K562 (cell line): ENCODE data around the gene ADIG. TPM values are rescaled to one million over a fixed set of nuclear protein-coding genes. Genes with fewer than 3 reads are reported as not detected.

Source experiments
- BCL6 ChIP-seq: fragments of 250-450 bp; sonication (Bioruptor Pico); IDR thresholded peaks from 2 replicates; pipeline ENCODE4 v1.4.0; 2020
- CHCHD3 ChIP-seq: fragments of 250-450 bp; sonication (Bioruptor Pico); IDR thresholded peaks from 2 replicates; pipeline ENCODE4 v2.1.2; 2022; ENCODE audit warnings: mild to moderate bottlenecking
- CREB1 ChIP-seq, 2 experiments: sonication (generic) in 1 of 2; formaldehyde crosslinking in 1 of 2; IDR thresholded peaks; 2 replicates each; pipeline versions ENCODE4 v1.6.1 to v1.8.0; 2012 to 2022; ENCODE audit warnings: inconsistent platforms in 1 of 2, mild to moderate bottlenecking in 1 of 2, missing genetic modification reagents in 1 of 2, moderate library complexity in 1 of 2
- FIP1L1 ChIP-seq: fragments of 200-400 bp; formaldehyde crosslinking; IDR thresholded peaks from 2 replicates; pipeline ENCODE4 v1.6.1; 2018; ENCODE audit warnings: mild to moderate bottlenecking, low read depth, low read length; ENCODE audit not compliant: poor library complexity, severe bottlenecking
- HEY1 ChIP-seq: fragments of 250-450 bp; sonication (Bioruptor Pico); IDR thresholded peaks from 2 replicates; pipeline ENCODE4 v1.5.0; 2020; ENCODE audit warnings: mild to moderate bottlenecking, moderate library complexity, borderline replicate concordance
- MTA3 ChIP-seq: fragments of 450-650 bp; formaldehyde crosslinking; IDR thresholded peaks from 2 replicates; pipeline ENCODE4 v1.6.1; 2017; ENCODE audit warnings: mild to moderate bottlenecking, borderline replicate concordance
- SAP30 ChIP-seq: fragments of 200-600 bp; sonication (generic); IDR thresholded peaks from 2 replicates; pipeline ENCODE4 v1.6.1; 2012; ENCODE audit warnings: borderline replicate concordance, low read depth, mild to moderate bottlenecking, moderate library complexity, low read length, control low read depth, inconsistent platforms; ENCODE audit not compliant: insufficient read depth, poor library complexity, severe bottlenecking
- SMAD4 ChIP-seq: fragments of 250-450 bp; sonication (Bioruptor Pico); conservative IDR thresholded peaks from 2 replicates; pipeline ENCODE4 v1.8.0; 2021; ENCODE audit warnings: inconsistent platforms, mild to moderate bottlenecking, moderate library complexity
- TRIM28 ChIP-seq: fragments of 450-650 bp; IDR thresholded peaks from 2 replicates; pipeline ENCODE4 v1.6.1; 2017
- ZKSCAN3 ChIP-seq: fragments of 250-450 bp; sonication (Bioruptor Pico); IDR thresholded peaks from 2 replicates; pipeline ENCODE4 v1.4.0; 2020
- ZNF239 ChIP-seq: fragments of 250-450 bp; sonication (Bioruptor Pico); IDR thresholded peaks from 2 replicates; pipeline ENCODE4 v1.4.0; 2020; ENCODE audit warnings: mild to moderate bottlenecking
- polyA plus RNA-seq, 8 experiments: library from polyadenylated mRNA; depleted of rRNA in 4 of 8; stranded (reverse) in 5 of 8; unstranded in 3 of 8; fragments of >200 nt; fragmentation: Nextera tagmentation in 2 of 8; fragmentation: Illumina TruSeq in 1 of 8; extraction: Ambion mirVana in 2 of 8; extraction: Trizol in 1 of 8; gene quantifications; 2 replicates each; pipeline versions ENCODE4 v1.2.1 to v1.2.3, GENCODE V29; 2011 to 2014; ENCODE audit warnings: inconsistent platforms in 1 of 8, missing spikeins in 1 of 8
- total RNA-seq, 7 experiments: library from RNA; depleted of rRNA in 6 of 7; stranded (reverse); fragments of >200 nt in 6 of 7; fragmentation: Illumina TruSeq in 2 of 7; extraction: Trizol in 2 of 7; gene quantifications; 2 replicates each; pipeline versions ENCODE4 v1.2.1 to v1.2.3, GENCODE V29; 2011 to 2021; ENCODE audit warnings: low replicate concordance in 1 of 7
- TF ChIP-seq, protein P1 (sequence below): sonication (generic); formaldehyde crosslinking; IDR thresholded peaks from 2 replicates; pipeline ENCODE4 v1.8.0; 2022; ENCODE audit warnings: mild to moderate bottlenecking, low read depth, missing genetic modification reagents
- TF ChIP-seq, protein P2 (sequence below): fragments of 250-450 bp; sonication (Bioruptor Pico); IDR thresholded peaks from 2 replicates; pipeline ENCODE4 v1.8.0; 2021; ENCODE audit warnings: mild to moderate bottlenecking, moderate library complexity
- TF ChIP-seq, protein P3 (sequence below): IDR thresholded peaks from 2 replicates; pipeline ENCODE4 v1.6.1; 2012; ENCODE audit warnings: low read depth, low read length, improper control_type of control experiment, borderline replicate concordance
- TF ChIP-seq, protein P4 (sequence below): fragments of 250-450 bp; sonication (Bioruptor Pico); IDR thresholded peaks from 2 replicates; pipeline ENCODE4 v1.8.0; 2021; ENCODE audit warnings: moderate library complexity, mild to moderate bottlenecking, inconsistent platforms

Gene ADIG
- total and polyA plus RNA-seq, 9 of the 15 experiments (the other 6 are each of a cell fraction or from before 2014, with no cell fraction given): not detected

DNA sequence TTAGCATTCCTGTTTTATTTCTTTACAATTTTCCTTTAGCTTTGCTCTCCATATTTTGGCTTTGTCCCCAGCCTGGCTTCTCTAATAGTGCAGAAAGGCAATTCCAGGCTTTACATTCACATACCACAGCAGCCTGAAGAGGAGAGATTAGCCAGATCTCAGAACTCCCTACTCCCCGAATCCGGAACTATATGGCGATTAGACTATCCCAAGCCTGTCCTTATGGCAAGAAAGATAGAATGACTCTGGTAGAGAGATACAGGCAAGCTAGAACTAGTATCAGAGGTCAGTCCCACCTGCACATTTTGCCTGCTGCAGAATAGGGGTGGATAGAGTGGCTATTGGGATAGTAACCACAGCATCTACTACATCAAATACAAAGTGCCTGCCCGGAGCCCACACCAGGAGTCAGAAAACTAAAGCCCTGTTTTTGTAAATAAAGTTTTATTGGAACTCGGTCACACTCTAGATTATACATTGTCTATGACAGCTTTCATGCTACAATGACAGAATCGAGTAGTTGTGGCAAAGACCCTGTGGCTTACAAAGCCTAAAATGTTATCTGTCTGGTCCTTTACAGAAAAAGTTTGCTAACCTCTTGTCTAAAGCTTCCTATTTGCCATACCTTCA, 17.1 kb upstream of the ADIG start (continued):
- TF ChIP-seq, protein P1, sequence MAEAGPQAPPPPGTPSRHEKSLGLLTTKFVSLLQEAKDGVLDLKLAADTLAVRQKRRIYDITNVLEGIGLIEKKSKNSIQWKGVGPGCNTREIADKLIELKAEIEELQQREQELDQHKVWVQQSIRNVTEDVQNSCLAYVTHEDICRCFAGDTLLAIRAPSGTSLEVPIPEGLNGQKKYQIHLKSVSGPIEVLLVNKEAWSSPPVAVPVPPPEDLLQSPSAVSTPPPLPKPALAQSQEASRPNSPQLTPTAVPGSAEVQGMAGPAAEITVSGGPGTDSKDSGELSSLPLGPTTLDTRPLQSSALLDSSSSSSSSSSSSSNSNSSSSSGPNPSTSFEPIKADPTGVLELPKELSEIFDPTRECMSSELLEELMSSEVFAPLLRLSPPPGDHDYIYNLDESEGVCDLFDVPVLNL: no peak
- TF ChIP-seq ZKSCAN3: no peak
- peak; percentile 56; the same call in 1 of the 2 replicates for TF ChIP-seq CREB1 (IDR thresholded peaks at IDR 0.05)
- TF ChIP-seq CREB1 (CRISPR knock-in tag; IDR thresholded peaks at IDR 0.05): no peak
- no peak for TF ChIP-seq ZNF239
- TF ChIP-seq SMAD4 (CRISPR knock-in tag): peak; percentile 72
- TF ChIP-seq, protein P2, sequence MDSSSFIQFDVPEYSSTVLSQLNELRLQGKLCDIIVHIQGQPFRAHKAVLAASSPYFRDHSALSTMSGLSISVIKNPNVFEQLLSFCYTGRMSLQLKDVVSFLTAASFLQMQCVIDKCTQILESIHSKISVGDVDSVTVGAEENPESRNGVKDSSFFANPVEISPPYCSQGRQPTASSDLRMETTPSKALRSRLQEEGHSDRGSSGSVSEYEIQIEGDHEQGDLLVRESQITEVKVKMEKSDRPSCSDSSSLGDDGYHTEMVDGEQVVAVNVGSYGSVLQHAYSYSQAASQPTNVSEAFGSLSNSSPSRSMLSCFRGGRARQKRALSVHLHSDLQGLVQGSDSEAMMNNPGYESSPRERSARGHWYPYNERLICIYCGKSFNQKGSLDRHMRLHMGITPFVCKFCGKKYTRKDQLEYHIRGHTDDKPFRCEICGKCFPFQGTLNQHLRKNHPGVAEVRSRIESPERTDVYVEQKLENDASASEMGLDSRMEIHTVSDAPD: 0 out of 2 replicates have a peak, but pooled peaks have one; percentile 10
- TF ChIP-seq, protein P3, sequence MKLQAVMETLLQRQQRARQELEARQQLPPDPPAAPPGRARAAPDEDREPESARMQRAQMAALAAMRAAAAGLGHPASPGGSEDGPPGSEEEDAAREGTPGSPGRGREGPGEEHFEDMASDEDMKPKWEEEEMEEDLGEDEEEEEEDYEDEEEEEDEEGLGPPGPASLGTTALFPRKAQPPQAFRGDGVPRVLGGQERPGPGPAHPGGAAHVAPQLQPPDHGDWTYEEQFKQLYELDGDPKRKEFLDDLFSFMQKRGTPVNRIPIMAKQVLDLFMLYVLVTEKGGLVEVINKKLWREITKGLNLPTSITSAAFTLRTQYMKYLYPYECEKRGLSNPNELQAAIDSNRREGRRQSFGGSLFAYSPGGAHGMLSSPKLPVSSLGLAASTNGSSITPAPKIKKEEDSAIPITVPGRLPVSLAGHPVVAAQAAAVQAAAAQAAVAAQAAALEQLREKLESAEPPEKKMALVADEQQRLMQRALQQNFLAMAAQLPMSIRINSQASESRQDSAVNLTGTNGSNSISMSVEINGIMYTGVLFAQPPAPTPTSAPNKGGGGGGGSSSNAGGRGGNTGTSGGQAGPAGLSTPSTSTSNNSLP: no peak
- TF ChIP-seq, protein P4, sequence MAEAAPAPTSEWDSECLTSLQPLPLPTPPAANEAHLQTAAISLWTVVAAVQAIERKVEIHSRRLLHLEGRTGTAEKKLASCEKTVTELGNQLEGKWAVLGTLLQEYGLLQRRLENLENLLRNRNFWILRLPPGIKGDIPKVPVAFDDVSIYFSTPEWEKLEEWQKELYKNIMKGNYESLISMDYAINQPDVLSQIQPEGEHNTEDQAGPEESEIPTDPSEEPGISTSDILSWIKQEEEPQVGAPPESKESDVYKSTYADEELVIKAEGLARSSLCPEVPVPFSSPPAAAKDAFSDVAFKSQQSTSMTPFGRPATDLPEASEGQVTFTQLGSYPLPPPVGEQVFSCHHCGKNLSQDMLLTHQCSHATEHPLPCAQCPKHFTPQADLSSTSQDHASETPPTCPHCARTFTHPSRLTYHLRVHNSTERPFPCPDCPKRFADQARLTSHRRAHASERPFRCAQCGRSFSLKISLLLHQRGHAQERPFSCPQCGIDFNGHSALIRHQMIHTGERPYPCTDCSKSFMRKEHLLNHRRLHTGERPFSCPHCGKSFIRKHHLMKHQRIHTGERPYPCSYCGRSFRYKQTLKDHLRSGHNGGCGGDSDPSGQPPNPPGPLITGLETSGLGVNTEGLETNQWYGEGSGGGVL: no peak
- TF ChIP-seq HEY1 (CRISPR knock-in tag): no peak
- no peak for TF ChIP-seq BCL6 (CRISPR knock-in tag)
- no peak for TF ChIP-seq MTA3
- TF ChIP-seq CHCHD3 (CRISPR knock-in tag): no peak
- TF ChIP-seq TRIM28: no peak
- TF ChIP-seq FIP1L1: no peak
- no peak for TF ChIP-seq SAP30
